Tibial nerve (tissue), 3 donors: Measurements from ENCODE around the gene RNF208.

Source experiments
- POLR2A ChIP-seq, 2 donors: fragments of 450-650 bp; IDR thresholded peaks; one replicate each; pipeline ENCODE4 v1.6.1; 2017; ENCODE audit warnings: antibody characterized with exemption in 2 of 2, mild to moderate bottlenecking in 2 of 2, moderate library complexity in 2 of 2
- TF ChIP-seq, protein P1 (sequence below), 5 experiments: fragments of 200-600 bp in 3 of 5; fragments of 450-650 bp in 2 of 5; sonication (generic) in 3 of 5; IDR thresholded peaks; one replicate each; pipeline ENCODE4 v1.5.1; 2016 to 2019; ENCODE audit warnings: antibody characterized with exemption in 5 of 5, mild to moderate bottlenecking in 3 of 5, moderate library complexity in 2 of 5

DNA sequence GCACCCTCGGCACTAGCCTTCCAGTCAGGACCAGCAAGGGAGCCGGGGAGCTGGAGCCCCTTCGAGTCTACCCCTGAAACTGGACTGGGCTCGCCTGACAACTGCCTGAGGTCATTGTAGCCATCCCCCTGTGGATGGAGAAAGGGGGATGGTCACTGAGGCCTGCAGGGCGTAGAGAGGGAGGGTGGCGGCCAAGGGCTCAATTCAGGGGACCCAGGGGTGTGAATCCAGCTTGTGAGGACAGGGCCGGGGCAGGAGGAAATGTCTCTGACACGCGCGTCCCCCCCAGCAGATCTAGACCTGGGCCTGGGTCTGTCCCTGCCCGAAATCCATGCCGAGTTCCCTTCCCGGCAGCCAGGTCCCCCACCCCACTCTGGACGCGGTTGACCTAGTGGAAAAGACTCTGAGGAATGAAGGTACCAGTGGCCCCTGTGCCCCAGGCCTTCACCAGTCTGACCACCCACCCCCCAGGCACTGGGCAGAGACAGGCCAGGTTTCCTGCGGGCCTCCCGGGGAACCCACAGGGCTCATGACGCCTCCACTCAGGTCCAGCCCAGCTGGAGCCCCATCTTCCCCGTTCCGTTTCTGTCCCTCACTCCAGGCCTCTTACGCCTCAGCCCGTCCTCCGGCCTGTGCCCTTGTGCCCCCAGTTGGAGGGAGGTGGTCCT lies 9.5 kb upstream of the RNF208 start:
- TF ChIP-seq, protein P1, sequence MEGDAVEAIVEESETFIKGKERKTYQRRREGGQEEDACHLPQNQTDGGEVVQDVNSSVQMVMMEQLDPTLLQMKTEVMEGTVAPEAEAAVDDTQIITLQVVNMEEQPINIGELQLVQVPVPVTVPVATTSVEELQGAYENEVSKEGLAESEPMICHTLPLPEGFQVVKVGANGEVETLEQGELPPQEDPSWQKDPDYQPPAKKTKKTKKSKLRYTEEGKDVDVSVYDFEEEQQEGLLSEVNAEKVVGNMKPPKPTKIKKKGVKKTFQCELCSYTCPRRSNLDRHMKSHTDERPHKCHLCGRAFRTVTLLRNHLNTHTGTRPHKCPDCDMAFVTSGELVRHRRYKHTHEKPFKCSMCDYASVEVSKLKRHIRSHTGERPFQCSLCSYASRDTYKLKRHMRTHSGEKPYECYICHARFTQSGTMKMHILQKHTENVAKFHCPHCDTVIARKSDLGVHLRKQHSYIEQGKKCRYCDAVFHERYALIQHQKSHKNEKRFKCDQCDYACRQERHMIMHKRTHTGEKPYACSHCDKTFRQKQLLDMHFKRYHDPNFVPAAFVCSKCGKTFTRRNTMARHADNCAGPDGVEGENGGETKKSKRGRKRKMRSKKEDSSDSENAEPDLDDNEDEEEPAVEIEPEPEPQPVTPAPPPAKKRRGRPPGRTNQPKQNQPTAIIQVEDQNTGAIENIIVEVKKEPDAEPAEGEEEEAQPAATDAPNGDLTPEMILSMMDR (IDR thresholded peaks at IDR 0.05): no peak
- TF ChIP-seq POLR2A (IDR thresholded peaks at IDR 0.05): no peak
